Peyer's patch (tissue), 4 donors: ENCODE measurements around the gene RRBP1. TPM values are rescaled to one million over a fixed set of nuclear protein-coding genes. Genes with fewer than 3 reads are reported as not detected.

Source experiments
- DNase-seq, 3 donors: peaks; one replicate each; pipeline ENCODE4 v3.0.0-alpha.2; 2017 to 2019
- H3K27ac ChIP-seq, 4 donors: fragments of 200-600 bp; sonication (generic); one replicate each; pipeline ENCODE4 v1.5.1; 2016 to 2019
- H3K27me3 ChIP-seq, 2 donors: fragments of 200-600 bp; sonication (generic); one replicate each; pipeline ENCODE4 v1.5.1; 2019
- H3K36me3 ChIP-seq, 3 donors: fragments of 200-600 bp; sonication (generic); one replicate each; pipeline ENCODE4 v1.5.1; 2016 to 2019
- H3K4me1 ChIP-seq, 4 donors: fragments of 200-600 bp; sonication (generic); one replicate each; pipeline ENCODE4 v1.5.1; 2016 to 2019
- H3K4me3 ChIP-seq, 4 donors: fragments of 200-600 bp; sonication (generic); 1 replicate in 3 of 4; 2 replicates in 1 of 4; pipeline ENCODE4 v1.5.1; 2016 to 2019; ENCODE audit warnings: mild to moderate bottlenecking in 1 of 4
- H3K9me3 ChIP-seq, 4 donors: fragments of 200-600 bp; sonication (generic); one replicate each; pipeline ENCODE4 v1.5.1; 2016 to 2019; ENCODE audit warnings: mild to moderate bottlenecking in 1 of 4
- POLR2A ChIP-seq, 2 donors: fragments of 450-650 bp; IDR thresholded peaks; one replicate each; pipeline ENCODE4 v1.5.1; 2017; ENCODE audit warnings: antibody characterized with exemption in 2 of 2, mild to moderate bottlenecking in 2 of 2, moderate library complexity in 2 of 2
- total RNA-seq, 4 donors: library from RNA; depleted of rRNA; stranded (reverse); fragments of >200 nt; gene quantifications; one replicate each; pipeline ENCODE4 v1.1.0, GENCODE V29; 2016
- TF ChIP-seq, protein P1 (sequence below), 6 experiments: fragments of 450-650 bp in 4 of 6; fragments of 200-600 bp in 2 of 6; sonication (generic) in 1 of 6; IDR thresholded peaks; one replicate each; pipeline ENCODE4 v1.5.1; 2017 to 2019; ENCODE audit warnings: antibody characterized with exemption in 6 of 6, mild to moderate bottlenecking in 3 of 6, moderate library complexity in 1 of 6

The RRBP1 gene
- total RNA-seq, 4 donors from 2014 or later = 169 to 328 (median 249) TPM

DNA sequence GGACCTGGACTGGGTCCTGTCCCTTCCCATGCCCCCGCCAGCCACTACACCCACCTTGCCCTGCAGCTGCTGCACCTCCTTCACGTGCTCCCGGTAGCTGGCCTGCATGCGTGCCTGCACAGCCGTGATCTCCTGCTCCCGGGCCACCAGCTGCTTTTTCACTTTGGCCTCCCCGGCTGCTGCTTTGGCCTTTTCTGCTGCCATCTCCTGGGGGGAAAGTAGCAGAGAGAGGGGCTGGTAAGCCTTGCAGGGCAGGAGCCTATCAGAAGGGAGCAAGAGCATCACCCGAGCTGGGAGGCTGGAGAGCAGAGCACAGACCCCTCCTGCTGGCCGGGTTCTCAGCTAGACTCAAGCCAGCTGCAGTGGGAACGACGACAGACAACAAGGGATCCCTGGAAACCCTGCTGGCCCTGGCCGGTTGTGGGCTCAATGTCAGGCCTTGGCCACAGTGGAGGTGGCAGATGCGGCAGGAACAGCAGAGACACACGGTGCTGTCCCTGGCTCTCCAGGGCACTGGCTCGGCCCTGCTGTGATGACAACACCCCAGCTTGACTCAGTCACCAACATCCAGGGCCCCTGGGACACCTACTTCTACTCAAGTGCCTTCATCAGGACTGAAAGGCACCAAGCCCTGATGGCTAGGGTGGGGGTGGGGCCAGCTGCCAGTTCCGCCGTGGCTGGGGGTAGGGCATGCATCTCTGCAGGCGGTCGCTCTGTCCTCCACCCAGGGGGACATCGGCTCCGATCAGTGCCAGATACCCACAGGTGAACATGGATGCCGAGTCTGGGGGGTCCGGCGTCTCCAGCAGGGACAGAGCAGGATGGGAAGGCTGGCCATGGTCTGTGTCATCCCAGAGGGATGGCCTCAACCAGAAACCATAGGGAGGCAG, 45.3 kb downstream of the RRBP1 start:
- H3K4me3 ChIP-seq = no peak overlapping the region

DNA sequence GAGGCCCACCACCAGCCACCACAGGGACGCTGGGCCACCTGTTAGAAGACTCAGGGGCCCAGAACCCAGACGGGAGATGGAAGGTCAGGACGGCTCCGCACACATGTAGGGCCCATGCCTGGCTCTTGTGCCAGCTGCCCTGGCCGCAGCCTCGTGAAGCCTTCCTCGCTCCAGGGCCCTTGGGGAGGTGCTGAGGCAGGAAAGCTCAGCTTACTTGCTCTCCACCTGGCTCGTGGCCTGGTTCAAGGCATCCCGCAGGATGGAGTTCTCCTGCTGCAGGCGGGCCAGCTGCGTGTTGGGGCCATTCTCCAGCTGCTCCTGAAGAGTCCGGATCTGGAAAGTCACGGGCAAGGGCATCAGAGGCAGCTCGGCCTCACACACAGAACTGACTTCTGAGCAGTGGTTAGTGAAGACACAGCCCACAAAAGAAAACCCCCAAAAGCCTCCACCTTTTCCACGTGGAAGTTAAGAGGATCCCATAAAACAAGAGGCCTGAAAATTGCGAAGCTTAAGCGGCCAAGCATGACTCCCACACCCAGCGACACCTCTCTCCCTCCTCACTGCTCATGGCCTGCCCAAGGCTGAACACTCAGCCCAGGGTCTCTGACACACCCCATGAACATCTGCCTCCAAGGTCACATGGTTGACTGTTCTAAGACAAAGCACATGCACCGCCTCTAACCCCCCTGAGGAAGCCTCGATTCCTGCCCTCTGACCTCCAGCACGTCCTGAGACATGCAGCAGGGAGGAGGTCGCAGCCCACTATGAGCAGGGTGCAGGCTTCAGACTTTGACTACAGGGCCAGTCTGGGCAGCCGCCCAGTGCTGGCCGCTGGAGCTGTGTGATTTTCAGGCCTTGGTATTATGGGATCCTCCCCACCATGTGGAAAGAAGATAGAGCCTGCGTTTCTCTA, 46.5 kb downstream of the RRBP1 start:
- Histone ChIP-seq H3K27me3 (no peaks in the 10 kb centered on the region), H3K27ac (peak overlapping the region in 3 of 4 donors; percentile 7 to 59 (median 32)), H3K36me3 (peaks cover 0 to 98% (median 0%) of the 10 kb centered on the region in 3 donors), H3K4me3 (no peak overlapping the region), H3K9me3 (no peaks in the 10 kb centered on the region), H3K4me1 (peaks cover 0 to 14% (median 0%) of the 10 kb centered on the region in 4 donors)
- no peak for TF ChIP-seq POLR2A (IDR thresholded peaks at IDR 0.05)
- TF ChIP-seq, protein P1, sequence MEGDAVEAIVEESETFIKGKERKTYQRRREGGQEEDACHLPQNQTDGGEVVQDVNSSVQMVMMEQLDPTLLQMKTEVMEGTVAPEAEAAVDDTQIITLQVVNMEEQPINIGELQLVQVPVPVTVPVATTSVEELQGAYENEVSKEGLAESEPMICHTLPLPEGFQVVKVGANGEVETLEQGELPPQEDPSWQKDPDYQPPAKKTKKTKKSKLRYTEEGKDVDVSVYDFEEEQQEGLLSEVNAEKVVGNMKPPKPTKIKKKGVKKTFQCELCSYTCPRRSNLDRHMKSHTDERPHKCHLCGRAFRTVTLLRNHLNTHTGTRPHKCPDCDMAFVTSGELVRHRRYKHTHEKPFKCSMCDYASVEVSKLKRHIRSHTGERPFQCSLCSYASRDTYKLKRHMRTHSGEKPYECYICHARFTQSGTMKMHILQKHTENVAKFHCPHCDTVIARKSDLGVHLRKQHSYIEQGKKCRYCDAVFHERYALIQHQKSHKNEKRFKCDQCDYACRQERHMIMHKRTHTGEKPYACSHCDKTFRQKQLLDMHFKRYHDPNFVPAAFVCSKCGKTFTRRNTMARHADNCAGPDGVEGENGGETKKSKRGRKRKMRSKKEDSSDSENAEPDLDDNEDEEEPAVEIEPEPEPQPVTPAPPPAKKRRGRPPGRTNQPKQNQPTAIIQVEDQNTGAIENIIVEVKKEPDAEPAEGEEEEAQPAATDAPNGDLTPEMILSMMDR (IDR thresholded peaks at IDR 0.05) = no peak
- DNase-seq = no peak

More for the DNA sequence above, 45.3 kb downstream of the RRBP1 start:
- H3K4me1 ChIP-seq = peaks cover 0 to 14% (median 0%) of the 10 kb centered on the region in 4 donors
- no peaks in the 10 kb centered on the region for H3K27me3 ChIP-seq
- H3K36me3 ChIP-seq = peaks cover 0 to 98% (median 0%) of the 10 kb centered on the region in 3 donors
- no peak overlapping the region for H3K27ac ChIP-seq
- no peak for DNase-seq
- no peak for TF ChIP-seq POLR2A (IDR thresholded peaks at IDR 0.05)
- TF ChIP-seq, protein P1 (IDR thresholded peaks at IDR 0.05) = no peak
- no peaks in the 10 kb centered on the region for H3K9me3 ChIP-seq

DNA sequence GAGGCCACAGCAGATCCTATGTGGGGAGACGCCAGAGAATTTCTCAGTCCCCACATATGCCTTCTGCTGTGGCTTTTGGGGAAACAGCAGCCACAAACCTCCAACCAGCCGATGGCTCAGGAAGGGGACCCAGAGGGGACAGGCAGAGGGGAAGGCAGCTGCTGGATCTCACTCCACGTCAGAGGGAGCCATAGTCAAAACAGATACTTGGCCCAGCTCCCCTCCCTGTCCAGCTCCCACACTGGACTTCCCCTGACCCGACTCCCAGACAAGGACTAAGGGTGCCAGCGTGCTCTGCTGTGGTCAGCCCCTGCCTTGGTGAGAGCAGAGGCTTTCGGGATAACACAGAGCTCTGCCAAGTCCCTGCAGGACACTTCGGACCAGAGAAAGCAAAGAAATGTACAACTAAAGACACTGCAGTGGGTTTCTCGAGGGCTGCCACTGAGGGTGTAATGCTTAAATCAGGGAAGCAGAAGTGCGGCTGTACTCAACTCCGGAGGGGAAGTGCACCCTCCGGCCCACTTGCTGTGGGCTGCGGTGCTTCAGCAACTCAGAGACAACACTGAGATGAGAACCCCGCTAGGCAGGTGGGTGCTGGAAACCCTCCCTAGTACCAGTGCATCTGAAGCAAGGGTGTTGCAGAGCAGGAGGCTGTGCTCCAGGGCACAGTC, 47.2 kb downstream of the RRBP1 start:
- Histone ChIP-seq H3K27me3 (no peaks in the 10 kb centered on the region), H3K36me3 (peaks cover 0 to 98% (median 0%) of the 10 kb centered on the region in 3 donors), H3K9me3 (no peaks in the 10 kb centered on the region), H3K4me1 (peaks cover 0 to 14% (median 0%) of the 10 kb centered on the region in 4 donors), H3K4me3 (no peak overlapping the region), H3K27ac (peak overlapping the region; percentile 7 to 59 (median 25))
- no peak for DNase-seq
- no peak for TF ChIP-seq POLR2A (IDR thresholded peaks at IDR 0.05)
- TF ChIP-seq, protein P1 (IDR thresholded peaks at IDR 0.05) = no peak

DNA sequence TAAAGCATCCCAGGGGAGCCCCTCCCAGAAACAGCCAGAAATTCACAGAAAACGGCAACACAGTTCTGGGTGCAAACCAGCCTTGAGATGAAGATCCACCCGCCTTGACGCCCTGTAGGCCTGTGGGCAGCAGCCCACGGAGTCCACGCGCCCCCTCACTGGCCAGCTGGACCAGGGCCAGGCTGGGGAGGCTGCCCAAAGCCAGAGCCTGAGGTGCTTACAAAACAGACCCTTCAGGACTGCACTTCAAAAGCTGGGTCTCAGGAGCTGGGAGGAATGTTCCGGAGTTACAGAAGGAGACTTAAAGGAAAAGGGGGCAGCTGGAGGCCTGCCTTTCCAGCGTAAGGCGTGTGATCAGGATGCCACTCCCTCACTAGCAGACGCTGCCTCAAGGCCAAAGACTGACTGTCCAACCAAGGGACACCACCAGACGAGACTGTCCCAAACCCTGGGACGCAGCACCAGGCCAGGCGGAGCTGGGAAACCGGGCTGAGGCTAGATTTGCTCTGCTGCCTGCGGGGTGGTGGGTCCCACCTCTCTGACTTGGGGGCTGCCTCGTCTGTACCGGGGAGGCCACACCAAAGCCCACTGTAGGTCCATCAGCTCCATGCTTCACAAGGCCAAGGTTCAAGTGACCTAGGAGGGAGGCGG, 48.1 kb downstream of the RRBP1 start:
- Histone ChIP-seq H3K27ac (peak overlapping the region in 3 of 4 donors; percentile 7 to 59 (median 18)), H3K36me3 (peaks cover 0 to 100% (median 0%) of the 10 kb centered on the region in 3 donors), H3K4me1 (peaks cover 0 to 14% (median 0%) of the 10 kb centered on the region in 4 donors), H3K9me3 (no peaks in the 10 kb centered on the region), H3K4me3 (no peak overlapping the region), H3K27me3 (no peaks in the 10 kb centered on the region)
- no peak for DNase-seq
- TF ChIP-seq, protein P1 (IDR thresholded peaks at IDR 0.05) = no peak
- TF ChIP-seq POLR2A (IDR thresholded peaks at IDR 0.05) = no peak
